HG02884 (cell line): ENCODE measurements around the gene HEATR1.
"Not testable (repeated sequence)": the region's sequence is repeated elsewhere in the genome, so short reads cannot be mapped to it uniquely, and the experiment has no call there.

Experiments used
- ATAC-seq: cut with Tn5 transposase; IDR thresholded peaks from one replicate; pipeline ENCODE4 v1.9.1; 2021; ENCODE audit warnings: mild to moderate bottlenecking, moderate library complexity; ENCODE audit not compliant: unreplicated experiment

HEATR1 gene

DNA sequence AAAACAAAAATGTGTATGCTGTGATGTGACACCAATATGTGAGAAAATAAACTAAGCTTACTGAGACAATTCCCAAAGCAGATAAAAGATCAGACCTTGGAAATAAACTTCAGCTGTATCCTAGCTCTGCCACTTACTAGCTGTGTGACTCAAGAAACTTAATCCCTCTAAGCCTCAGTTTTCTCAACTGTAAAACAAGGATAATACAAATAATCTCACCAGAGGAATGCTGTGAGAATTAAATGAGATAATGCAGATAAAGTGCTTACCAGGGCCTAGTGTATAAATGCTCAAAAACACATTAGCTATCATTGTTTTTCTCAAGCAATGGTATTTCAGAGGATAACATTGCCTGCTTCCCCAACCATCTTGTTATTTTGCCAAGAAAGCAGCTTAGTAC lies 2.1 kb downstream of the HEATR1 start:
- no peak for ATAC-seq

DNA sequence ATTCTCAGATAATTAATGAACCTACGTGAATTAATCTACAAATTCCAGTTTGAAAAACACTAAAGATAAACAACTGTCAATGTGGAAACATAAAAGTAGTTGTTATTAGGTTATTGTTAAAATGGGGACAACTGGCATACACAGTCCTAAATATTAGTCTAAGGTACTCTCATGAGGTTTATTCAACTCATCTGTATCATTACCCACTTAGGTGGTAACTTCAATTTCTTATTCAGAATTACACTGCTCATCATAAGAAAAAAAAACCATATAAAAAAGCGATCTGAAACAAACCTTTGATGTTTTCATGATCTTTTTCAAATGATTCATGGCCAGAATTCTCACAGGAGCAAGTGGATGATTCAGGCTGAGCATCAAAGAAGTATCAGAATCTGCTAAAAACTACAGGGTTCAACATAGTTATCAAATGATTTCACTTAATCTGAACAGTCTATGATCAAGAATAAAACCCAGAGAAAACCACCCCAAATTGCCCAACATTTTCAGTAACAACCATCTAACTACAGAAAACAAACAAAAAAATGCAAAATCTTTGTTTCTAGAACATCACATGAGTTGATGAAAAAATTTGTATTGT lies 13.7 kb downstream of the HEATR1 start:
- ATAC-seq = no peak

DNA sequence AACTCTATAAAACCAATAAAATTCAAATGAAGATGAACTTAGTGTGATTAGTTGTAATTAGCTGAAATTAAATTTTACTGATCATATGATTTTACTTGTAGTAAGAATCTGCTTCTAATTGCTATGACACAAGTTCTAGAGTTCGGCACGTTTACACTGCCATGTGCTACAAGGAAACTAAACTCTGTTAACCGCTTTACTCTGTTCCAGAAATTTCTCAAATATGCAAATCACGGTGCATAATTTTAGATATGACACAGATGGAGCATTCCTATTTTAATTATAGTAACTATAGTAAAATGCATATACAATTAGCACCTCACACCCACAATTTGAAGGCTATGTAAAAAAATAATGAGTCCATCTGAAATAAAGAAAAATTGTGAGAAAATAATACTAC lies 14.8 kb downstream of the HEATR1 start:
- ATAC-seq = no peak

DNA sequence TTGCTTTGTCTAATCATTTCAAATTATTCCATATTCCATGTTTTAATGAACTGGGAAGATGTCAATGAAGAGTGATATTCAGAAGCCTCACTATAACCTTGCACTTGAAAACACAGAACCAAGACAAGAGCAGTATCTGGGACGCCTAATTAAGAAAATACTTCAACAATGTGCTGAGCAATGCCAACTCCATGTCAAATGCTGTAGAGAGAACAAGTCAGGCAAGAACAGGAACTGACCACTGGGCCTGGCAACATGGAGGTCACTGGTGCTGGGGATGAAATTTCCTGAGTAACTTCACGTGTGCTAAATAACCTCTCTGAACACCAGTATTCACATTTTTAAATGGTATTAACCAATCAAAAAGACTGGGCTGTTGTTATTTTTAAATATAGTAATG lies 22.8 kb downstream of the HEATR1 start:
- ATAC-seq = no peak

DNA sequence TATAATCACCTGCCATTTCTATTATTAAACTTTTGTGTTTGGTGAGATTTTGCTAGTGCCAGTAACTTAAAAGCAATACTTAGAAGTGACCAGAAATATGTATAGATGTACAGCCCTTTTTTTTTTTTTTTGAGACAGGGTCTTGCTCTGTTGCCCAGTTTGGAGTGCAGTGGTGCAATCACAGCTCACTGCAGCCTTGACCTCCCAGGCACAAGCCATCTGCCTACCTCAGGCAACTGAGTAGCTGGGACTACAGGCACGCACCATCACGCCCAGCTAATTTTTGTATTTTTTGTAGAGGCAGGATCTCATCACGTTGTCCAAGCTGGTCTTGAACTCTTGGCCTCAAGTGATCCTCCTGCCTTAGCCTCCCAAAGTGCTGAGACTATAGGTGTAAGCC lies 23.9 kb downstream of the HEATR1 start:
- not testable (repeated sequence) for ATAC-seq

DNA sequence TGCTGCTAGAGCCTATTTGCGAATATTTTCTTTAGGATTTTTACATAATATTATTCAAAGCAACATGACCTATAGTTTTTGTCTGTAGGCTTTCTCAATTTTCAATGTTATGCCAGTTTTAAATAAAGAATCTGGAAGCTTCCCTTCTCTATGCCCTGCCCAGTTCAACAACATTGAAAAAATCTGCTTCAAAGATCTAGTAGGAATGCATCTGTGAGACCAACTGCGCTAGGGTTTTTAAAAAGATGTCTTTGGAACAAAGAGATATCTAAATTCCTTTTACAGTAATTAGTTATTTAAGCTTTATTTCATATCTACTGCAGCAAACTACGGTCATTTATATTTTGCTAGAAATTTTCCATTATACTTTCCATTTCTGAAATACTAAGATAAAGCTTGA lies 25.7 kb downstream of the HEATR1 start:
- no peak for ATAC-seq

DNA sequence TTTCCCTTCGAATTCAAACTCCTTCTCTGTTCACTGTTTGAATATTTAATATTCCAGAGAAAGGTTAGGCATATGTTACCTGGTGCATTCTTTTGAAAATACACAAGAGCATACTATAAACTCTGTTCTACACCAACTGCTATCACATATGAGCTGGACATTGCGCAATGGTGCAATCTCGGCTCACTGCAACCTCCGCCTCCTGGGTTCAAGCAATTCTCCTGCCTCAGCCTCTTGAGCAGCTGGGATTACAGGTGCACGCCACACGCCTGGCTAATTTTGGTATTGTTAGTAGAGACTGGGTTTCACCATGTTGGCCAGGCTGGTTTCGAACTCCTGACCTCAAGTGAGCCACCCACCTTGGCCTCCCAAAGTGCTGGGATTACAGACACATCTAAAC lies 27.3 kb downstream of the HEATR1 start:
- not testable (repeated sequence) for ATAC-seq

DNA sequence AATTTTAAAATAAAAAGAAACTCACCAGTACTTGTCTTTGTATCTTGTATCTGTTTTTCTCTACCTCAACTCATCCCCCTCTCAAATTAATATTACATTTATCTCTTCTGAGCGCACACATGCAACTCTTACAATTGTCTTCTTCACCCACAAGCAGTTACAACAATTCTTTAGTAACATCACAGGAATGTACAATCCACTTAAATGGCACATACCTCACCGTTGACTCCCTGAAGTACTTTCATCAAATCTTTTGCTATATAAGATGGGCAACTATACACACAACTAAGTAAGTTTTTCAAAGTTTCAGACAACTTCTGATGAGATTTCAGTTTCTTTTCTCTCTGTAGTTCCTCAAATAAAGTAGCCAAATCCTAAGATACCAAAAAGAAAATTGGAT lies 28.3 kb downstream of the HEATR1 start:
- ATAC-seq = no peak

DNA sequence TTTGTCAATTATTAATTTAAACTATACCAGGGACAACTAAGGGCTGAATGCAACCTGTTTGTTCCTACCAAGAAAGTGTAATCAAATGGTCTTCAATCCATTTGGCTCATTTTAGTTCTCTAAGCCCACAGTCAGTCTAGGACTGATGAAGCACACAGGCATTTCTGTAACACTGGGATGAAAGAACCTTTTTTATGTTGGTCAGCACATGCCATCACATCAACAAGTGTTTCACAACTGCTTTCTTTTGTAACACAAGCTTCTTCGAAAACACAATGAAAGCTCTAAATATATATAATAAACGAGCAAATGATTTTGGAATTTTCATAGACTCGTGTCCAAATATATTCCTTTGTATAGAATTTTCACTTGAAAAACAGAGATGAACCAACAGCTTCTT lies 28.8 kb downstream of the HEATR1 start:
- ATAC-seq = no peak

DNA sequence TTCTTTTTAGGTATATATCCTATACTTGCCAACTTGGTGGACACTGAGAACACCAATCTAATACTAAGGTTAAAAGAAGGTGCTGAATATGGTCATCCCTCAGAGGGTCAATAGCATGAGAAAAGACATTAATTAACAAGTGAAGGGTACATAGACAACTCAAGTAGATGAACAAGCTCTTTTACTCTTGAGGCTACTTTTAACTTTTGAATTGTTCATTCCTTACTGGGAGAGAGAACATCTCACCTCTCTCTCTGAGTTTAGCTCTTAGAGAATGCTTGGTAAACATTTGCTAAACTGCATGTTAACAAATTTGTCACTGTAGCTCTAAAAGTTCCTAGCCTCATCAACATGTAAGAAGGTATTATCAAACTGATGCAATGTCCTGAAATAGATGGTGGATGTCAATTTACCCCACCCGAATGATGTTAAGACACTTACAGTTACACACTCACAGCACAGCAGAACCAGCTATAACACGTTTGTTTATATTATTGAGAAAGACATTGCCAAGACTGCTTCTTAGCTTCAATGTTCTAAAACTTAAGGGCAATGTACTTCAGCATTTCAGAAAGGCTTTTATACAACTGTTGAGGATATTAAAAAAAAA lies 35.9 kb downstream of the HEATR1 start:
- ATAC-seq = no peak

DNA sequence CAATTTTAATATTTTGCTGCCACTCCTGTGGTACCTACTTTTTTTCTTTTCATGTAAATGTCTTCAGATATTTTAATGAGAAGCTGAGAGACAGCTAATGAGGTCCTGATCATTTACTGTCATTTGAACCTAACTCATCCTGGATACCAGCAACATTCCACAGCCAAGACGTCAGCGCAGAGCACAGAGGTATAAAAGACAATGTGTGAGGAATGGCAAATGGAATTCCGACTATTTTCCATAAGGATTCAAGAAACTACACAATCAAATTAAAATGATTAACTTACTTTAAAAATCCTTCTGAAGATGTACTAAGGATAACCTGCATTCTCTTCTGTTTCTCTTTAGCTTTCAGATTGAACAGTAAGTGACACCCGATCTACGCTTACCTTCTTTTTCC lies 38.8 kb downstream of the HEATR1 start:
- no peak for ATAC-seq

DNA sequence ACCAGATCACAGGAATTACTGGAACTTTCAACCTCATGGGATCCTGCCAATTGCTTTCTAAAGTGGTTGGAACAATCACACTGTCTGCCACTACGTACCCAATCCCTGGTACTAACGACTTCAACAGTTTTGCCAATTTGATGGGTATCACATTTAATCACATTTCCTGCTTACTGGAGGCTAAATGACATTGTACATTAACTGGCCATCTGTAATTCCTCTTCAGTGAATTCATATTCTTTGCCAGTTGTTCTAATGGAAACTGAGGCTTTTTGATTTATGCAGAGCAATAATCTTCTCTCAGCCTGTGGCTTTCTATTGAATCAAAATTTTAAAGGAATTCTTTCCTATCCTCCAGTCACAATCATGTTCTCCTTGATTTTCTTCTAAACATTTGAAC lies 42.3 kb downstream of the HEATR1 start:
- ATAC-seq = no peak

DNA sequence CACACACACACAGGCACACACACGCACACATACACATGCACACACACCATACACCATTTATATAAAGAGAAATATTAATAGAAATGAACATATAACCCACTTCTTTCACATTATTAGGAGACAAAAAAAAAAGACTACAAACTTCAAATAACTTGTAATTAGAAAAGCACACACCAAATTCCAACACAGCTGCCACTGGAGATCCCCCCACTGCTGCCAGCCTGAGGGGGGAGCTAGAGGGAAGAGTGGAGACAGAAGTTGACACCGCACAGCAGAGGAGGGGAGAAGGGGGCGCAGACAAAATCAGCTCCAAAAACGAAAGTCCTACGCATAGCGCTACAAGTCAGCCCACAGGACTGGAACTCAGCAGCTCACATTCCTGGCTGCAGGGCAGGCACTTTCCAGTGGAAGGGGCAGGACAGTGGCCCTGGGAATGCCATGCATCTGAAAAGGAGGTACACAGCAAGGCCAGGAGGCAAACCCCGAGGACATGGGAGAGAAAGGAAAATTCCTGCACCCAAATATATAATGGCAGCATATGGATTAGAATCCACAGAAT lies 44.0 kb downstream of the HEATR1 start:
- ATAC-seq = no peak

DNA sequence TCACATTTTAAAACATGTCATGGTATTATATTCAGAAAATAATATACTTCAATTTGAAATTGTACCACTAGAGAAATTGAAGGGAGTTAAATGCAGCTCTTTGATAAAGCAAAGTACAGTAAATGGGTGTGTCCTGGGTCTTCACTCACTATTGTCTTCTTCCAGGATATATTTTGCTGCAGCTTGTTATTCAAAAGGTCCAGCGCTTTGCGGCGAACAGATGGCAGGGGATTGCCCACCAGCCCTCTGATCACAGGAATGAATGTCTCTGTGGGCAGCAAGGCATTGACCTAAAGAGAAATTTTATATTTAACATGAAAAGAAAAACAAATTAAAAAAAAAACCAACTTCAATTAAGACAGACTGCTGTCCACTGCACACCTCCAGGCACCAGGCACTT lies 45.5 kb downstream of the HEATR1 start:
- ATAC-seq = no peak

DNA sequence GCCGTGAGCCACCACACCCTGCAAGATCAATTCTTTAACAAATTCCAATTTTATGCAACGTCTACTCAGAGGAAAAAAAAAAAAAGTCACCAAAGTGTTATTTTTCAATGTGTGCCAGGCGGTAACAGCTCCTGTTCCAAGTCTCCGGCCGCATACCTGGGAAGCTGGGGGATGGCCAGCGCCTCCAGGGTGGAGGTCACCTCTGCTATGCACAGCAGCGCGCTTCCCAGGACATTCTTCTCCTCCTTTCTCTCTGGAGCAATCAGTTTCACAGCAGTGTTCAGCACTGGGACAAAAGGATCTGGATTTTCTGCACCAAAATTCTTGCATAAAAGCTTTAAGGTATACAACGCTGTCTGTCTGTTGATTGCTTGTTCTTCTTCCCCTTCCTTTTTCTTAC lies 46.2 kb downstream of the HEATR1 start:
- ATAC-seq = no peak

DNA sequence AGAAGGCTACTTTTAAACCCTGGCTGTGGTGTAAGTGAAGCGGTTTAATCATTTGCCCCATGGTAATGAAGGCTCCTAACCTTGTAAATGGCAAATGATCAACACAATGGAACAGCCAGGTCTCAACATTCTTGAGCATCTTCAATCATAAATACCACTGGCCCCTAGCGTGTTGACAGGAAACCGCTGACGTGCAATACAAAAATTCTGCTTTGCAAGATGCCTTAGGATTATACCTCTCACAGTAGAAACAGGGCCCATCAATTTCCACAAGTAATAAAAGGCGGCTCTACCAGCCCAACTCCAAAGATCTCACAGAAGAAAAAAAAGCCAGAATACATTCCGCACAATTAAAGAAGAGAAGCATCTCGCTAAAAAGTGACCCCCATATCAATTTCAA lies 47.7 kb downstream of the HEATR1 start:
- ATAC-seq = no peak

DNA sequence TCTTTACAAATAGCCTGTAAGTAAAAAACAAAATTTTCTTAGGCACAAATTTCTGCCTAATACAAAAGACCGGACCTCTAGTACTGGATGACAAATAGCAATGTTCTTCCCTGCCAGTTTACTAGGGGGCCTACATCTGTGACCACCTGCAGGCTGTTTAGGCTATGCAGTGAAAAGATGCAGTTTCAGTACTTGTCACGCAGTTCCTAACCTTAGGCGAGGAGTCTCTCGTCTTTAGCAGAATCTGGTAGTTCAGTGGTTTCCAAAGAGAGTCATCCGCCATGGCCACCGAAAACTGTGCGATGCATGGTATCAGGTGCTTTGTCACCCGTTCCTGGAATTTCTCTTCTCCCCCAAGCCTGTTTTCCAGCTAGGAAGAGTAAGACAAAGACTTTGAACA lies 50.9 kb downstream of the HEATR1 start:
- no peak for ATAC-seq

DNA sequence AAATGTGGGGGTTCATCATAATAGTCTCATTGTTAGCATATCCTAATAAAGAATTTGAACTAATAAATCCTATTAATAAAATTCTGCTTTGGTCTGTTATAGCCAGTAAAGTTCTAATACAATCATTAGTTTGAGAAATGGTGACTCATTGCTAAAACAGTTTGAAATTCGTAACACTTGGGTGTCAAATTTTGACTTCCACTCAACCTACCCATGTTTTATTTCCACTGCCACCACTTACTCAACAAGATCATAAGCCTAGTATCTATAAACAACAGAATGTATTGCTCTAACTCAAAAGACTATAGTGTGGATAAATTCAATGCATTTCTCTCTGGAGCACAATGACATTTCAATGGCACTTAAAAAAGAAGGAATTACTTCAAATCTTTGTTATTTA lies 51.4 kb downstream of the HEATR1 start:
- ATAC-seq = no peak

DNA sequence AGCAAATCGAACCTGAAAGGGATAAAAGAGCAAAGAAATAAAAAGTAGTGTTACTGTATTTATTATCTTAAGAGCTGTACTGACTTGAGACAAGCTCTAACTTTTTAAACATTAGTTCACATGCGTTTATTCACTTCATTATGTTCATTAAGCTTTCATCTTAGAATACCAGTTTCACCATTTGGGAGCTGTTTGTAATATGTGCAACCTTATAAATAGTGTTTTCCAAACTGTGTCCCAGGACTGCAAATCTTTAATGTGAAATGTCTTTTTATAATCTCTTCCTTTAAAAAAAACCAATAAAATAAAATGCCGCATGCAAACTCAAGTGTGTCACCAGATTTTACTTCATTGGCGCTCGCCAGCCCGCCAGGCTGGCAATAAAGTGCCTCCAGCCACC lies 52.2 kb downstream of the HEATR1 start:
- no peak for ATAC-seq

DNA sequence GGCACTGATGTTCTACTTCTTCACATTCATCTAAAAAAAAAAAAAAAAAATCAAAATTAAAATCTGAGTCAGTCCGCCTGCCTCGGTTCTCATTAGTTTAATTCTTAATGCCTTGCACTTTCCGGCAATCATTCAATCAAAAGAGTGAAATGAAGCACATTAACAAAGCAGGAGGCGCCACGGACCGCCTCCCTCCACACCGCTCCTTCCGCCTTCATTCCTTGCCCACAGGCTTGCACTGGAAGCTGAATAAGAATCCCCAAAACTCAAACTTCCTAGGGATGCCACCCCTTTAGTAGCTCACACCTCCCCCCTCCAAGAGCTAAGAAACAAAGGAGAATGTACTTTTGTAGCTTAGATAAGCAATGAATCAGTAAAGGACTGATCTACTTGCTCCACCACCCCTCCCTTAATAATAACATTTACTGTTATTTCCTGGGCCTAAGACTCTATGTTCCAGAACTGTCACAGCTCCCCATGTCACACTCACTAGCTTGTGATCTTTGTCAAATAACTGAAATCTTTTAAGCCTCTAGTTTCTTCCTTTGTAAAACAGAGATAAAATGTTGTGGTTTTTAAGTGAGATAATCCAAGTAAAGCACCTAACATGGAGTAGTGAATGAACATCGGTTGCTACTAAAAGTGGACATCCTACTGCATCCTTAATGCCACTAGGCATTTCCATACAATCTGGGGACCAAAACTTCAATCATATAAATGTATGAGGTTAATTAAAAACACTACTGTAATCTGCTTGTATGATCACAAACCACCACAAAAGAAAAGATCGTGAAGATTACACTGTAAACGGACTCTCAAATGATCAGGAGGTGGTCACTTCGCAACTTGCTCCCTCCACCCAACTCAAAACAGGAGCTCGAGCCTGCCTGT lies 53.1 kb downstream of the HEATR1 start:
- no peak for ATAC-seq

DNA sequence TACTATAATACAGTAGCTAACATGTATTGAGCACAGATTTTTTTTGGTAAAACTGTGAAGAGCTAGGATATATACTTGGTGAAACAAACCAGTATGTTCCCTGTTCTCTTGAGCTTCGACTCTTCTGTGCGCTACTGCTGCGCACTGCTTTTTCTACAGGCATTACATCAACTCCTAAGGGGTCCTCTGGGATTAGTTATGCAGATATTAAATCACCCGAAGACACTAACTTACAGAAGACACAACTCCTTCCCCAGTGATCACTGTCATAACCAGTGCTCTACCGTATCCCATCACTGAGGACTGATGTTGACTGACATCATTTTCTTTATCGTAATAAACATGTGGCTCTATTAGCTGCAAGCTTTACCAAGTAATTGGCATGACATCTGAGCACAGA lies 55.9 kb downstream of the HEATR1 start:
- ATAC-seq = no peak

DNA sequence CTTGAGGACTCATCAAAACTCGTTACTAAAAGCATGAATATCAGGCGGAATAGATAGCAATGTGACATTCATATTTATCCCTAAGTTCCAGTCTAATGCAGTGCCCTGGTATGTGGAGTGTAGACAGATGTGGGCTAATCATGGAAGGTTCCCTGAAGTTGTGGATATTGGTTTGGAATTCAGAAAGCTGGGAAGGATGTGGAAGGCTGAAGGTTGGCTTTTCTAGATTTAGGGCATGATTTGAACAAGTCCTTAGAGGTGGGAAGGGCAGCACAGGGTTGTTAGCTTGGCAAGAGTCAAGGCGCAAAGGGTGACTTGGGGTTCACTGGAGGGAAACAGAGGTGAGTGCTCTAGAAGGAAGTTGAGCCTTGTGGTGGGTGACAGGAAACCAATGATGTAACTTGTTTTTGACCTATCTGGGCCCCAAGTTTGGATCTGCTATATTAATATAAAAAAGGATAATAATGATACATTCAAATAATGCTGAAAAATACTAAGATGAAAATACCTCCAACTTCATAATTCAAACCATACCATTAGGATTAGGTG lies 58.6 kb downstream of the HEATR1 start:
- no peak for ATAC-seq
